Gastrocnemius medialis (tissue), 4 donors: ENCODE results near the gene TFPI.

ENCODE experiments used
- CTCF ChIP-seq, 5 experiments: fragments of 450-650 bp in 3 of 5; fragments of 200-600 bp in 2 of 5; sonication (generic) in 2 of 5; IDR thresholded peaks in 4 of 5; conservative IDR thresholded peaks in 1 of 5; 1 replicate in 4 of 5; 2 replicates in 1 of 5; pipeline ENCODE4 v1.5.1; 2016 to 2019; ENCODE audit warnings: antibody characterized with exemption in 5 of 5, mild to moderate bottlenecking in 3 of 5, moderate library complexity in 3 of 5
- POLR2A ChIP-seq, 2 donors: fragments of 450-650 bp; IDR thresholded peaks; one replicate each; pipeline ENCODE4 v1.6.1; 2017; ENCODE audit warnings: antibody characterized with exemption in 2 of 2, mild to moderate bottlenecking in 2 of 2, moderate library complexity in 2 of 2

GRCh38 chr2:187545238-187545751, 8.9 kb downstream of the TFPI start:
- TF ChIP-seq CTCF (IDR thresholded peaks at IDR 0.05 in 4 of 5, conservative IDR thresholded peaks at IDR 0.05 in 1 of 5) (no peak), POLR2A (IDR thresholded peaks at IDR 0.05) (no peak)
